CD4-positive, alpha-beta T cell (primary cell): ENCODE results near the gene C17orf67. TPM values are rescaled to one million over a fixed set of nuclear protein-coding genes. Genes with fewer than 3 reads are reported as not detected.
"Not testable (repeated sequence)": the region's sequence is repeated elsewhere in the genome, so short reads cannot be mapped to it uniquely, and the experiment has no call there.

Source experiments
- ATAC-seq: fragments of 200-7000 bp; cut with Tn5 transposase; one replicate; pipeline ENCODE4 v1.10.0; 2022; ENCODE audit warnings: mild to moderate bottlenecking; ENCODE audit not compliant: poor library complexity
- CTCF ChIA-PET: fragments of 350-600 bp; sonication (Branson Sonifier 250); formaldehyde crosslinking; loops from one replicate; lab custom pipeline; 2021; ENCODE audit warnings: antibody characterized with exemption, inconsistent platforms; lab: Charles Lee
- POLR2A ChIA-PET: fragments of 350-600 bp; sonication (Branson Sonifier 250); formaldehyde crosslinking; loops from one replicate; lab custom pipeline; 2021; ENCODE audit warnings: antibody characterized with exemption, inconsistent platforms; lab: Charles Lee
- DNase-seq, 14 experiments: peaks; one replicate each; pipeline ENCODE4 v3.0.0-alpha.2; 2013 to 2020; ENCODE audit warnings: mixed read lengths in 2 of 14
- H3K27ac ChIP-seq, 2 donors: one replicate each; pipeline versions ENCODE4 v1.5.1 to v1.7.0; 2013; ENCODE audit warnings: low read length in 2 of 2, low read depth in 1 of 2, mild to moderate bottlenecking in 1 of 2
- H3K27me3 ChIP-seq, 2 experiments: 1 replicate in 1 of 2; 2 replicates in 1 of 2; pipeline versions ENCODE4 v1.6.1 to v1.7.0; 2013; ENCODE audit warnings: low read length in 2 of 2, control low read depth in 1 of 2, mild to moderate bottlenecking in 1 of 2, moderate library complexity in 1 of 2; ENCODE audit not compliant: insufficient read depth in 2 of 2, control insufficient read depth in 1 of 2
- H3K36me3 ChIP-seq: one replicate; pipeline ENCODE4 v1.6.1; 2013; ENCODE audit warnings: low read length, control low read depth; ENCODE audit not compliant: insufficient read depth
- H3K4me1 ChIP-seq: one replicate; pipeline ENCODE4 v1.6.1; 2013; ENCODE audit warnings: low read length, control low read depth; ENCODE audit not compliant: insufficient read depth
- H3K4me3 ChIP-seq: one replicate; pipeline ENCODE4 v1.5.1; 2013; ENCODE audit warnings: mild to moderate bottlenecking, low read length, moderate library complexity
- H3K9me3 ChIP-seq, 2 experiments: 1 replicate in 1 of 2; 2 replicates in 1 of 2; pipeline versions ENCODE4 v1.6.1 to v1.7.0; 2013; ENCODE audit warnings: low read length in 2 of 2, mild to moderate bottlenecking in 2 of 2, control low read depth in 1 of 2, moderate library complexity in 1 of 2; ENCODE audit not compliant: control insufficient read depth in 1 of 2, insufficient read depth in 1 of 2
- H3K27ac Mint-ChIP-seq: one replicate; pipeline ENCODE4 v1.8.0; 2020; ENCODE audit warnings: mixed read lengths
- H3K27me3 Mint-ChIP-seq: one replicate; pipeline ENCODE4 v1.8.0; 2021; ENCODE audit warnings: mixed read lengths
- H3K36me3 Mint-ChIP-seq: one replicate; pipeline ENCODE4 v1.8.0; 2021; ENCODE audit warnings: low read depth, mixed read lengths
- H3K4me1 Mint-ChIP-seq: one replicate; pipeline ENCODE4 v1.8.0; 2021; ENCODE audit warnings: low read depth, mixed read lengths
- H3K4me3 Mint-ChIP-seq: one replicate; pipeline ENCODE4 v1.8.0; 2020; ENCODE audit warnings: mild to moderate bottlenecking, mixed read lengths
- H3K9me3 Mint-ChIP-seq: one replicate; pipeline ENCODE4 v1.8.0; 2020; ENCODE audit warnings: mixed read lengths
- CTCF ChIP-seq: fragments of 200-600 bp; IDR thresholded peaks from one replicate; pipeline ENCODE4 v1.8.0; 2022; ENCODE audit warnings: antibody characterized with exemption, mild to moderate bottlenecking
- intact Hi-C, 2 experiments: fragments of 100-400 bp; cut with DNase I in 1 of 2; cut with micrococcal nuclease in 1 of 2; formaldehyde crosslinking; loops; one replicate each; pipeline versions ENCODE4 v1.15.1 to v1.9.0; 2023 to 2025; cut with DNase I, micrococcal nuclease
- total RNA-seq, 174 experiments: library from RNA in 2 of 174; stranded (reverse) in 2 of 174; gene quantifications; one replicate each; pipeline ENCODE4 v1.2.3 and lab custom pipeline; 2021 to 2026

Gene C17orf67
- total RNA-seq, 2 experiments from 2014 or later = 4.3 to 4.8 TPM

DNA sequence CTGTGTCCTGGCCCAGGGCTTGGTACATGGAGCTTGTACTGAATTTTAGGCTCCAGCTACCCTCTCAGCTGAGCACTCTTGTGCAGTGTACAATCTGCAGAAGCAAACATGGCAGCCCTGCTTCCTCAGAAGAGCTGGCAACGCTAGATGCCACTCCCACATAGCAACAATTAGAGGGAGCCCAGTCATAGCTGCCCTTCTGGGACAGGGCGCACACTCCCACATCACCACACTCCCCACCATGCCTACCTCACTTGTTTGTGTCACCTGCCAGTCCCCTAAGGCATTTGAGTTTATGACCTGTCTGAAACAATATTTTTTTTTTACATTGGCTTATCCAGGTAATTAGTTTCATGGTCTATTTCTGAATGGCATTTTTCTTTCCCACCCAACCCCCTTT, 72.3 kb downstream of the C17orf67 start:
- ChIA-PET POLR2A (no interaction called here), CTCF (interaction anchor here (1.2 kb wide), 1 partner anchor 9 kb away, joined by 6 read pairs; no protein-coding TSS in a partner anchor)
- no peak overlapping the region for H3K4me3 Mint-ChIP-seq
- H3K4me3 ChIP-seq = no peak overlapping the region
- no peaks in the 10 kb centered on the region for H3K9me3 ChIP-seq
- intact Hi-C loops = no loop called here
- no peak for ATAC-seq
- H3K27me3 ChIP-seq = no peaks in the 10 kb centered on the region
- H3K36me3 ChIP-seq = no peaks in the 10 kb centered on the region
- H3K4me1 ChIP-seq = peaks cover 16% of the 10 kb centered on the region
- peaks cover 17% of the 10 kb centered on the region for H3K4me1 Mint-ChIP-seq
- TF ChIP-seq CTCF = no peak
- no peak overlapping the region for H3K27ac ChIP-seq
- H3K36me3 Mint-ChIP-seq = no peaks in the 10 kb centered on the region
- DNase-seq = no peak
- no peak overlapping the region for H3K27ac Mint-ChIP-seq
- no peaks in the 10 kb centered on the region for H3K27me3 Mint-ChIP-seq
- H3K9me3 Mint-ChIP-seq = no peaks in the 10 kb centered on the region

DNA sequence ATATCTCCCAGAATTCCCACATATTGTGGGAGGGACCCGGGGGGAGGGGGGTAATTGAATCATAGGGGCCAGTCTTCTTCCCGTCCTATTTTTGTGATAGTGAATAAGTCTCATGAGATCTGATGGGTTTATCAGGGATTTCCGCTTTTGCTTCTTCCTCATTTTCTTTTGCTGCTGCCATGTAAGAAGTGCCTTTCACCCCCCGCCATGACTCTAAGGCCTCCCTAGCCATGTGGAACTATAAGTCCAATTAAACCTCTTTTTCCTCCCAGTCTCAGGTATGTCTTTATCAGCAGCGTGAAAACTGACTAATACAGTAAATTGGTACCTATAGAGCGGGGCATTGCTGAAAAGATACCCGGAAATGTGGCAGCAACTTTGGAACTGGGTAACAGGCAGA, 76.1 kb downstream of the C17orf67 start:
- CTCF ChIA-PET, H3K27me3 ChIP-seq, H3K36me3 Mint-ChIP-seq, H3K9me3 Mint-ChIP-seq, POLR2A ChIA-PET, H3K9me3 ChIP-seq, H3K4me3 Mint-ChIP-seq, H3K27ac ChIP-seq, intact Hi-C loops, DNase-seq, H3K27ac Mint-ChIP-seq, ATAC-seq, H3K4me3 ChIP-seq, H3K36me3 ChIP-seq, H3K27me3 Mint-ChIP-seq: not testable (repeated sequence)
- H3K4me1 Mint-ChIP-seq = peaks cover 30% of the 10 kb centered on the region
- H3K4me1 ChIP-seq = peaks cover 18% of the 10 kb centered on the region

GRCh38 chr17:56756536-56756935, 77.2 kb downstream of the C17orf67 start:
- peak overlapping the region; percentile 14 for H3K27ac Mint-ChIP-seq
- no peaks in the 10 kb centered on the region for H3K27me3 Mint-ChIP-seq
- ChIA-PET CTCF (interaction anchor here (0.8 kb wide), 1 partner anchor 24 kb away, joined by 3 read pairs; no protein-coding TSS in a partner anchor), POLR2A (interaction anchor here (1.4 kb wide), 1 partner anchor 23 kb away, joined by 5 read pairs; no protein-coding TSS in a partner anchor)
- peaks cover 38% of the 10 kb centered on the region for H3K4me1 Mint-ChIP-seq
- H3K9me3 Mint-ChIP-seq = no peaks in the 10 kb centered on the region
- H3K4me1 ChIP-seq = peaks cover 13% of the 10 kb centered on the region
- H3K9me3 ChIP-seq = no peaks in the 10 kb centered on the region
- H3K36me3 Mint-ChIP-seq = no peaks in the 10 kb centered on the region
- H3K4me3 Mint-ChIP-seq = no peak overlapping the region
- DNase-seq (peak in 1 of 14 experiments; percentile 21), ATAC-seq (no peak)
- no peaks in the 10 kb centered on the region for H3K27me3 ChIP-seq
- H3K27ac ChIP-seq = no peak overlapping the region
- no peaks in the 10 kb centered on the region for H3K36me3 ChIP-seq
- TF ChIP-seq CTCF = no peak
- H3K4me3 ChIP-seq = no peak overlapping the region
- intact Hi-C loops = no loop called here

GRCh38 chr17:56755310-56755709, 78.4 kb downstream of the C17orf67 start:
- POLR2A ChIA-PET = interaction anchor here (0.7 to 1.2 kb wide), 2 partner anchors 153 to 157 kb away, joined by 3 to 4 read pairs; no protein-coding TSS in a partner anchor
- H3K27ac Mint-ChIP-seq = peak overlapping the region; percentile 2

More at GRCh38 chr17:56755310-56755709, 78.4 kb downstream of the C17orf67 start:
- Mint-ChIP-seq H3K36me3 (no peaks in the 10 kb centered on the region), H3K4me3 (no peak overlapping the region), H3K9me3 (no peaks in the 10 kb centered on the region), H3K27me3 (no peaks in the 10 kb centered on the region), H3K4me1 (peaks cover 50% of the 10 kb centered on the region)
- ATAC-seq (no peak), DNase-seq (no peak)
- no peak overlapping the region for H3K4me3 ChIP-seq
- no peaks in the 10 kb centered on the region for H3K27me3 ChIP-seq
- no peaks in the 10 kb centered on the region for H3K36me3 ChIP-seq
- H3K27ac ChIP-seq = no peak overlapping the region
- CTCF ChIA-PET = no interaction called here
- peaks cover 13% of the 10 kb centered on the region for H3K4me1 ChIP-seq
- no peak for TF ChIP-seq CTCF
- no peaks in the 10 kb centered on the region for H3K9me3 ChIP-seq
- intact Hi-C loops = no loop called here
